ENCODE measurements around the gene AQP12B.

DNA sequence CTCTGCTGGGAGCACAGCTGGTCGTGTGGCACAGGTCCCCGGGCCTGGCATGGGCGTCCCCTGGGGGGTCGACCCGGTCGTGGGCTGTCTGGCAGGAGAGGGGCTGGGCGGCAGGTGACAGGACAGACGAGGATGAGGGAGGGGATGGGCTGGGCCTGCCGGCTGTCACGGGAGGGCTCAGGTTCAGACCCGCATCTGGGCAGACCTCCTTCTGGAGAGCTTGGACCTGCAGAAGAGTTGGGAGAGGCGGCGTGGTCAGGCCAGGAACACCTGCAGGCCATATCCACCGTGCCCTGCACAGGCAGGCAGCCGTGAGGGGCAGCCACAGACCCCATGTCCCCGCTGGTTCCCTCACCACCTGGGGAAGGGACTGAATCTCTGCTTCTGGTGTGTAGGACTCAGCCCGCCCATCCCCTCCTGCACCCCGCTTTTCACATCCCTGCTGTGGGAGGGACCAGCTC, 34.5 kb upstream of the AQP12B start:
- TF ChIP-seq EZH2 (IDR thresholded peaks at IDR 0.05; ENCODE audit: low read length, unreplicated experiment), result no peak
- TF ChIP-seq, protein P1, sequence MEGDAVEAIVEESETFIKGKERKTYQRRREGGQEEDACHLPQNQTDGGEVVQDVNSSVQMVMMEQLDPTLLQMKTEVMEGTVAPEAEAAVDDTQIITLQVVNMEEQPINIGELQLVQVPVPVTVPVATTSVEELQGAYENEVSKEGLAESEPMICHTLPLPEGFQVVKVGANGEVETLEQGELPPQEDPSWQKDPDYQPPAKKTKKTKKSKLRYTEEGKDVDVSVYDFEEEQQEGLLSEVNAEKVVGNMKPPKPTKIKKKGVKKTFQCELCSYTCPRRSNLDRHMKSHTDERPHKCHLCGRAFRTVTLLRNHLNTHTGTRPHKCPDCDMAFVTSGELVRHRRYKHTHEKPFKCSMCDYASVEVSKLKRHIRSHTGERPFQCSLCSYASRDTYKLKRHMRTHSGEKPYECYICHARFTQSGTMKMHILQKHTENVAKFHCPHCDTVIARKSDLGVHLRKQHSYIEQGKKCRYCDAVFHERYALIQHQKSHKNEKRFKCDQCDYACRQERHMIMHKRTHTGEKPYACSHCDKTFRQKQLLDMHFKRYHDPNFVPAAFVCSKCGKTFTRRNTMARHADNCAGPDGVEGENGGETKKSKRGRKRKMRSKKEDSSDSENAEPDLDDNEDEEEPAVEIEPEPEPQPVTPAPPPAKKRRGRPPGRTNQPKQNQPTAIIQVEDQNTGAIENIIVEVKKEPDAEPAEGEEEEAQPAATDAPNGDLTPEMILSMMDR (conservative IDR thresholded peaks at IDR 0.05; ENCODE audit: low read depth, low read length), result no peak
- no peak for TF ChIP-seq EZH2phosphoT487 (IDR thresholded peaks at IDR 0.05; ENCODE audit: borderline replicate concordance, low read length)
